C4-2B (cell line): ENCODE measurements around the gene DPYSL4.

Experiments used
- ZFX ChIP-seq: fragments of 450-650 bp; IDR thresholded peaks from 2 replicates; pipeline ENCODE4 v1.6.1; 2017
- TF ChIP-seq, protein P1 (sequence below): fragments of 450-650 bp; conservative IDR thresholded peaks from 2 replicates; pipeline ENCODE4 v1.5.1; 2017; ENCODE audit warnings: mild to moderate bottlenecking

DNA sequence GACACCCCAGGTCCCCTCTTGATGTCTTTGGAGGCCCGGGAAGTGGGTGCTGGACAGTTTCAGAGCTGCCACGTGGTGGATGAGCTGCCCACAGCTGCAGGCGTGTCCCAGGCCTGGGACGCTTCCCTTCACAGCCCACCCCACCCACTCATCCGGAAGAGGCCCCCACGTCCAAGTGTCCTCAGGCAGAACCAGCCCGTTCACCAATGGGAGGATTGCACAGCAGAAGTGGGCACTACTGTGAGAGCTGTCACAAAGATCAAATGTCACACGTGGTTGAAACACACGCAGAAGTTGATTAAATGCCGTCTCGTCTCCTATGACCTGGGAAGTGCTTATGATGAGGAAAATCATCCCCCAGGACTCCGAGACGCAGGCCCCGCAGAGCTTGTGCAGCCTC, 68.1 kb downstream of the DPYSL4 start:
- TF ChIP-seq, protein P1, sequence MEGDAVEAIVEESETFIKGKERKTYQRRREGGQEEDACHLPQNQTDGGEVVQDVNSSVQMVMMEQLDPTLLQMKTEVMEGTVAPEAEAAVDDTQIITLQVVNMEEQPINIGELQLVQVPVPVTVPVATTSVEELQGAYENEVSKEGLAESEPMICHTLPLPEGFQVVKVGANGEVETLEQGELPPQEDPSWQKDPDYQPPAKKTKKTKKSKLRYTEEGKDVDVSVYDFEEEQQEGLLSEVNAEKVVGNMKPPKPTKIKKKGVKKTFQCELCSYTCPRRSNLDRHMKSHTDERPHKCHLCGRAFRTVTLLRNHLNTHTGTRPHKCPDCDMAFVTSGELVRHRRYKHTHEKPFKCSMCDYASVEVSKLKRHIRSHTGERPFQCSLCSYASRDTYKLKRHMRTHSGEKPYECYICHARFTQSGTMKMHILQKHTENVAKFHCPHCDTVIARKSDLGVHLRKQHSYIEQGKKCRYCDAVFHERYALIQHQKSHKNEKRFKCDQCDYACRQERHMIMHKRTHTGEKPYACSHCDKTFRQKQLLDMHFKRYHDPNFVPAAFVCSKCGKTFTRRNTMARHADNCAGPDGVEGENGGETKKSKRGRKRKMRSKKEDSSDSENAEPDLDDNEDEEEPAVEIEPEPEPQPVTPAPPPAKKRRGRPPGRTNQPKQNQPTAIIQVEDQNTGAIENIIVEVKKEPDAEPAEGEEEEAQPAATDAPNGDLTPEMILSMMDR, result no peak
- TF ChIP-seq ZFX, result no peak
